ENCODE data around the gene SHE.
"Not testable (repeated sequence)": the region's sequence is repeated elsewhere in the genome, so short reads cannot be mapped to it uniquely, and the experiment has no call there.

SHE gene

GRCh38 chr1:154512760-154513159 is 10.5 kb upstream of the SHE start:
- no peak for DNase-seq

- DNase-seq, result no peak
Measured at GRCh38 chr1:154503898-154504297, 1.7 kb upstream of the SHE start.

- DNase-seq, result no peak
Measured at GRCh38 chr1:154502744-154503115, 518 bp upstream of the SHE start.

- DNase-seq, result peak; percentile 30
Measured at GRCh38 chr1:154501423-154502065, 668 bp downstream of the SHE start.

GRCh38 chr1:154500533-154500932 is 1.7 kb downstream of the SHE start:
- DNase-seq, result no peak

- no peak for DNase-seq
Measured at GRCh38 chr1:154499446-154499845, 2.8 kb downstream of the SHE start.

- DNase-seq, result no peak
Measured at GRCh38 chr1:154497026-154497806, 5.0 kb downstream of the SHE start.

GRCh38 chr1:154496383-154496782 is 5.8 kb downstream of the SHE start:
- DNase-seq, result no peak

- DNase-seq, result no peak
Measured at GRCh38 chr1:154495496-154496273, 6.5 kb downstream of the SHE start.

GRCh38 chr1:154493276-154493675 is 8.9 kb downstream of the SHE start:
- DNase-seq, result no peak

- DNase-seq, result no peak
Measured at GRCh38 chr1:154492115-154492514, 10.1 kb downstream of the SHE start.

GRCh38 chr1:154490317-154490716 is 11.9 kb downstream of the SHE start:
- no peak for DNase-seq

GRCh38 chr1:154489695-154490274 is 12.4 kb downstream of the SHE start:
- no peak for DNase-seq

- DNase-seq, result no peak
Measured at GRCh38 chr1:154488922-154489321, 13.3 kb downstream of the SHE start.

GRCh38 chr1:154486756-154487155 is 15.5 kb downstream of the SHE start:
- DNase-seq, result not testable (repeated sequence)

- no peak for DNase-seq
Measured at GRCh38 chr1:154485910-154486496, 16.2 kb downstream of the SHE start.

GRCh38 chr1:154485106-154485505 is 17.1 kb downstream of the SHE start:
- no peak for DNase-seq

GRCh38 chr1:154483941-154484803 is 18.0 kb downstream of the SHE start:
- DNase-seq, result peak; percentile 69

- DNase-seq, result no peak
Measured at GRCh38 chr1:154481053-154481452, 21.2 kb downstream of the SHE start.

GRCh38 chr1:154479764-154480421 is 22.3 kb downstream of the SHE start:
- DNase-seq, result peak; percentile 91

- no peak for DNase-seq
Measured at GRCh38 chr1:154478639-154479038, 23.6 kb downstream of the SHE start.

- DNase-seq, result no peak
Measured at GRCh38 chr1:154478013-154478412, 24.2 kb downstream of the SHE start.
